ENCODE measurements around the gene GKAP1. TPM values are rescaled to one million over a fixed set of nuclear protein-coding genes. Genes with fewer than 3 reads are reported as not detected.
A peak's percentile ranks its signal among the peaks of the same experiment; 100 is the strongest.
"Not testable (repeated sequence)": the region's sequence is repeated elsewhere in the genome, so short reads cannot be mapped to it uniquely, and the experiment has no call there.

GKAP1 gene
- polyA plus RNA-seq, 1 of the 3 experiments (the other 2 are of a cell fraction) = 1.7 TPM

GRCh38 chr9:83706676-83707517, 110.7 kb downstream of the GKAP1 start:
- peak overlapping the region; percentile 25; the same call in 1 of the 2 replicates for H2AFZ ChIP-seq (ENCODE audit: low read depth)
- no peak for TF ChIP-seq NFIC (IDR thresholded peaks at IDR 0.05; ENCODE audit: borderline replicate concordance)
- no peak for TF ChIP-seq CTCF (IDR thresholded peaks at IDR 0.05)
- TF ChIP-seq POLR2AphosphoS5 (IDR thresholded peaks at IDR 0.05; ENCODE audit: low read depth, low read length) = no peak
- no peak for TF ChIP-seq REST (IDR thresholded peaks at IDR 0.05; ENCODE audit: low read depth, low read length)
- no peak for TF ChIP-seq EZH2phosphoT487 (IDR thresholded peaks at IDR 0.05; ENCODE audit: borderline replicate concordance, low read depth)
- peaks cover 64% of the 10 kb centered on the region for H3K79me2 ChIP-seq (ENCODE audit: insufficient read depth)
- H3K4me2 ChIP-seq = peak overlapping the region; percentile 86
- peaks cover 0 to 2% of the 10 kb centered on the region in 2 experiments; a peak in 2 of 4 replicates for H3K4me1 ChIP-seq (ENCODE audit: control insufficient read depth in 1 of 2, insufficient read depth in 2 of 2, low read depth in 1 of 2, low read length in 1 of 2)
- no peaks in the 10 kb centered on the region; the same call in 1 of the 2 replicates for H3K9me3 ChIP-seq
- H3K27me3 ChIP-seq (ENCODE audit: insufficient read depth) = no peaks in the 10 kb centered on the region
- H4K20me1 ChIP-seq (ENCODE audit: insufficient read depth) = peaks cover 48% of the 10 kb centered on the region
- peak overlapping the region; percentile 98 to 99 for H3K27ac ChIP-seq (ENCODE audit: low read depth in 2 of 2, low read length in 1 of 2)
- CTCF ChIA-PET = interaction anchor here (0.9 to 1.8 kb wide), 3 partner anchors 8 to 96 kb away, joined by 3 to 7 read pairs (median 6); no protein-coding TSS in a partner anchor
- WGBS (ENCODE audit: low lambda C conversion rate) = 3% methylated on average over 26 of the region's 42 CpGs
- no peaks in the 10 kb centered on the region for H3K9me2 ChIP-seq
- peak; percentile 72 for DNase-seq
- H3K9ac ChIP-seq = peak overlapping the region; percentile 95
- no peaks in the 10 kb centered on the region for H3F3A ChIP-seq (replicated peaks; ENCODE audit: insufficient read depth)
- peak overlapping the region; percentile 81 to 95 for H3K4me3 ChIP-seq (ENCODE audit: low read depth in 2 of 2, low read length in 1 of 2)
- POLR2A ChIA-PET = interaction anchor here (1.0 to 2.1 kb wide), 5 partner anchors 8 to 322 kb away, joined by 3 to 9 read pairs (median 5); partner anchors contain the start of gene IDNK
- H3K36me3 ChIP-seq (replicated peaks in 1 of 2; ENCODE audit: control insufficient read depth in 1 of 2, insufficient read depth in 2 of 2, low read length in 1 of 2) = peaks cover 2 to 10% of the 10 kb centered on the region in 2 experiments

- POLR2A ChIA-PET; H3K9me2 ChIP-seq; DNase-seq; H3K9ac ChIP-seq; H3K4me1 ChIP-seq (ENCODE audit: control insufficient read depth in 1 of 2, insufficient read depth in 2 of 2, low read depth in 1 of 2, low read length in 1 of 2); H3K9me3 ChIP-seq; H3F3A ChIP-seq (replicated peaks; ENCODE audit: insufficient read depth); H3K27me3 ChIP-seq (ENCODE audit: insufficient read depth); H3K27ac ChIP-seq (ENCODE audit: low read depth in 2 of 2, low read length in 1 of 2); H2AFZ ChIP-seq (ENCODE audit: low read depth): not testable (repeated sequence)
- H3K4me2 ChIP-seq = peak overlapping the region; percentile 86
- H4K20me1 ChIP-seq (ENCODE audit: insufficient read depth) = peaks cover 64% of the 10 kb centered on the region
- CTCF ChIA-PET = interaction anchor here (0.7 kb wide), 1 partner anchor 645 kb away, joined by 3 read pairs; no protein-coding TSS in a partner anchor
- H3K4me3 ChIP-seq (ENCODE audit: low read depth in 2 of 2, low read length in 1 of 2) = peak overlapping the region in 1 of 2 experiments; percentile 81; a peak in 1 of 4 replicates
- H3K79me2 ChIP-seq (ENCODE audit: insufficient read depth) = peaks cover 81% of the 10 kb centered on the region
- 98% methylated on average over 12 of the region's 12 CpGs for WGBS (ENCODE audit: low lambda C conversion rate)
- peaks cover 2 to 10% of the 10 kb centered on the region in 2 experiments for H3K36me3 ChIP-seq (replicated peaks in 1 of 2; ENCODE audit: control insufficient read depth in 1 of 2, insufficient read depth in 2 of 2, low read length in 1 of 2)
These were observed 112.3 kb downstream of the GKAP1 start for GRCh38 chr9:83705219-83705651.

All from SK-N-SH (cell line).